Endothelial cell (in vitro differentiated cells): ENCODE results near the gene CNGA3. TPM values are rescaled to one million over a fixed set of nuclear protein-coding genes. Genes with fewer than 3 reads are reported as not detected.

Experiments
- DNase-seq: peaks from one replicate; pipeline ENCODE4 v3.0.0; 2021; ENCODE audit warnings: low spot score
- H3K27ac Mint-ChIP-seq: one replicate; pipeline ENCODE4 v1.8.0; 2021; ENCODE audit warnings: mixed read lengths, inconsistent platforms; ENCODE audit not compliant: unreplicated experiment
- H3K27me3 Mint-ChIP-seq: one replicate; pipeline ENCODE4 v1.8.0; 2021; ENCODE audit warnings: mild to moderate bottlenecking, moderate library complexity, mixed read lengths, inconsistent platforms; ENCODE audit not compliant: unreplicated experiment
- H3K36me3 Mint-ChIP-seq: one replicate; pipeline ENCODE4 v1.8.0; 2021; ENCODE audit warnings: mild to moderate bottlenecking, low read depth, mixed read lengths, inconsistent platforms; ENCODE audit not compliant: unreplicated experiment
- H3K4me1 Mint-ChIP-seq: one replicate; pipeline ENCODE4 v1.8.0; 2021; ENCODE audit warnings: mild to moderate bottlenecking, mixed read lengths, inconsistent platforms; ENCODE audit not compliant: unreplicated experiment
- H3K4me3 Mint-ChIP-seq: one replicate; pipeline ENCODE4 v1.8.0; 2021; ENCODE audit warnings: mild to moderate bottlenecking, mixed read lengths, inconsistent platforms; ENCODE audit not compliant: unreplicated experiment
- H3K9me3 Mint-ChIP-seq: one replicate; pipeline ENCODE4 v1.8.0; 2021; ENCODE audit warnings: mixed read lengths, inconsistent platforms; ENCODE audit not compliant: unreplicated experiment
- CTCF ChIP-seq: fragments of 200-600 bp; sonication (generic); IDR thresholded peaks from one replicate; pipeline ENCODE4 v1.5.0; 2021; ENCODE audit warnings: antibody characterized with exemption; ENCODE audit not compliant: unreplicated experiment
- total RNA-seq: library from RNA; stranded (reverse); fragmentation: NEBNext Ultra II Directional; extraction: Animal tissue kit (Norgen Biotek cat#: 25700); gene quantifications from one replicate; pipeline ENCODE4 v1.2.1, GENCODE V29; 2021; ENCODE audit not compliant: unreplicated experiment

The CNGA3 gene
- total RNA-seq, 1 donor from 2014 or later, result 0.10 TPM

GRCh38 chr2:98355881-98356280 lies 9.6 kb downstream of the CNGA3 start:
- Mint-ChIP-seq H3K36me3 (no peaks in the 10 kb centered on the region), H3K4me3 (no peak overlapping the region), H3K4me1 (no peaks in the 10 kb centered on the region), H3K27ac (no peak overlapping the region), H3K9me3 (no peaks in the 10 kb centered on the region), H3K27me3 (peaks cover 1% of the 10 kb centered on the region)
- DNase-seq, result no peak
- no peak for TF ChIP-seq CTCF

DNA sequence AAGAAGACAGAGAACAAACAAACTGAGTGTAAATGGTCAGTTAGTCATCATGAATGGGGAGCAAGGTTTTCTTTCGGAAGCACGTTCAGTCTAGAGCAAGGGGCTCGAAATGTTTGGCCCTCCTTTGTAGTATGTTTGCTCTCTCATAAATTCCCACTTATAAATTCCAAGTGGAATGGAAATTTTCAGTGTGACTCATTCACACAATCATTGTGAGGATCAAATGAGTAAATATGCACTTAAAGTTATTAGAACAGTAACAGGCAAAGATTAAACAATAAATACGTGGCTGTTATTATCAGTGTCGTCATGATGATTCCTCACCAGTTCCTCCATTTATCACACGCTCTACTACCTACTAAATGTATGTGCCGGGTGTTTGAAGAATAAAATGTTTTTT lies 10.5 kb downstream of the CNGA3 start:
- no peak for TF ChIP-seq CTCF
- Mint-ChIP-seq H3K36me3 (no peaks in the 10 kb centered on the region), H3K9me3 (no peaks in the 10 kb centered on the region), H3K4me1 (no peaks in the 10 kb centered on the region), H3K4me3 (no peak overlapping the region), H3K27ac (no peak overlapping the region), H3K27me3 (peaks cover 1% of the 10 kb centered on the region)
- no peak for DNase-seq

DNA sequence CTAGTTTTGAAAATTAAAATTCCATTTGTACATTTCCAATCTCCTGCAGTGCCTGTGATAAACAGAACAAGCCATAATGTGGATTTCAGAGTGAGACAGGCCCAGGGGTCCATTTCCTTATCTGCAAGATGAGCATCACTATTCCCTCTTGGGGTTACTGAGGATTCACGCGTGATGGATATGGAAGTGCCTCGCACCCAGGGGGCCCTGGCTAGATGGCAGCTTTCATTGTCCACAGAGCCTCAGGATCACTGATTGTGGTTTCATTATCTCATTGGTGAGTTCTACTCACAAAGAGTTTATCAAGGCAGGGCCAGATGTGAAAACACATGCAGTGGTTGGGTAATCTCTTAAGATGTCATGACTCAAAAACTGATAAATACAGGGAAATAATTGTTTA lies 11.6 kb downstream of the CNGA3 start:
- no peak overlapping the region for H3K27ac Mint-ChIP-seq
- H3K4me3 Mint-ChIP-seq, result no peak overlapping the region

GRCh38 chr2:98359986-98360385 lies 13.7 kb downstream of the CNGA3 start:
- H3K27ac Mint-ChIP-seq, result no peak overlapping the region
- H3K4me1 Mint-ChIP-seq, result no peaks in the 10 kb centered on the region
- no peak overlapping the region for H3K4me3 Mint-ChIP-seq
- no peaks in the 10 kb centered on the region for H3K36me3 Mint-ChIP-seq
- H3K9me3 Mint-ChIP-seq, result no peaks in the 10 kb centered on the region
- no peak for DNase-seq
- peaks cover 1% of the 10 kb centered on the region for H3K27me3 Mint-ChIP-seq
- no peak for TF ChIP-seq CTCF

More for the DNA sequence above, 11.6 kb downstream of the CNGA3 start:
- no peak for TF ChIP-seq CTCF
- no peaks in the 10 kb centered on the region for H3K4me1 Mint-ChIP-seq
- H3K9me3 Mint-ChIP-seq, result no peaks in the 10 kb centered on the region
- DNase-seq, result no peak
- peaks cover 1% of the 10 kb centered on the region for H3K27me3 Mint-ChIP-seq
- H3K36me3 Mint-ChIP-seq, result no peaks in the 10 kb centered on the region

DNA sequence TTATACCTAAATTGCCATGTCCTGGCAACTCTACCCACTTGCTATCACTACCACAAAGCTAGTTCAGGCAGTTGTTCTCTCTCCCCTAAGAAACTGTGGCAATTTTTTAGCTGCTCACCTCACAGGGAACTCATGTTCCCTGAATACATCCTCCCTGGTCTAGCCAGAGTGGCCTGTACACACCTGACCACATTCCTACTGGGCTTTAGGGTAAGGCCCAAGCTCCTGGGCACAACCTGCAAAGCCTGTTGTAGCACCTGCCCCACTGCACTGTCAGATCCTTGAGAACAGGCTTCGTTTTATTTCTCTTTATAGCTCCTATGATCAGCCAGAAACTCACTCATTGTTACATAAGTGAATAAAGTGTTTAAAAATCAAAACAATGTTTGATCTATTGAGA lies 21.5 kb downstream of the CNGA3 start:
- Mint-ChIP-seq H3K27ac (peak overlapping the region; percentile 4), H3K9me3 (no peaks in the 10 kb centered on the region), H3K4me3 (peak overlapping the region; percentile 10), H3K27me3 (peaks cover 5% of the 10 kb centered on the region), H3K36me3 (no peaks in the 10 kb centered on the region), H3K4me1 (peaks cover 1% of the 10 kb centered on the region)
- no peak for DNase-seq
- TF ChIP-seq CTCF, result no peak
